Medulla oblongata (tissue), 1 donor: Measurements from ENCODE around the gene IL21R.
"Not testable (repeated sequence)": the region's sequence is repeated elsewhere in the genome, so short reads cannot be mapped to it uniquely, and the experiment has no call there.

ENCODE experiments used
- DNase-seq: peaks from one replicate; pipeline ENCODE4 v3.0.0-alpha.2; 2015; ENCODE audit errors: extremely low spot score

Gene IL21R

GRCh38 chr16:27374804-27375425, 27.1 kb upstream of the IL21R start:
- peak; percentile 84 for DNase-seq

GRCh38 chr16:27377666-27378485, 24.1 kb upstream of the IL21R start:
- DNase-seq, result no peak

- no peak for DNase-seq
These were observed 23.0 kb upstream of the IL21R start for GRCh38 chr16:27378871-27379481.

GRCh38 chr16:27379919-27380318, 22.1 kb upstream of the IL21R start:
- DNase-seq, result no peak

GRCh38 chr16:27381236-27381635, 20.7 kb upstream of the IL21R start:
- DNase-seq, result no peak

- DNase-seq, result no peak
These were observed 19.8 kb upstream of the IL21R start for GRCh38 chr16:27381974-27382855.

GRCh38 chr16:27383556-27384243, 18.3 kb upstream of the IL21R start:
- DNase-seq, result peak; percentile 31

- DNase-seq, result no peak
These were observed 17.5 kb upstream of the IL21R start for GRCh38 chr16:27384425-27384824.

- DNase-seq, result no peak
These were observed 16.6 kb upstream of the IL21R start for GRCh38 chr16:27385398-27385797.

GRCh38 chr16:27386674-27387073, 15.3 kb upstream of the IL21R start:
- no peak for DNase-seq

- DNase-seq, result no peak
These were observed 14.2 kb upstream of the IL21R start for GRCh38 chr16:27387724-27388123.

GRCh38 chr16:27389272-27389961, 12.6 kb upstream of the IL21R start:
- DNase-seq, result peak; percentile 44

- DNase-seq, result no peak
These were observed 11.8 kb upstream of the IL21R start for GRCh38 chr16:27390151-27390550.

- DNase-seq, result no peak
These were observed 9.3 kb upstream of the IL21R start for GRCh38 chr16:27392671-27393070.

- no peak for DNase-seq
These were observed 7.5 kb upstream of the IL21R start for GRCh38 chr16:27394516-27394915.

GRCh38 chr16:27398341-27398893, 3.6 kb upstream of the IL21R start:
- not testable (repeated sequence) for DNase-seq

- peak; percentile 28 for DNase-seq
These were observed 2.8 kb upstream of the IL21R start for GRCh38 chr16:27398894-27399853.

- DNase-seq, result no peak
These were observed 2.0 kb upstream of the IL21R start for GRCh38 chr16:27399969-27400368.
